Mesenchymal stem cell (in vitro differentiated cells and primary cell): ENCODE data around the gene ABCC10.
A peak's percentile ranks its signal among the peaks of the same experiment; 100 is the strongest.

ENCODE experiments used
- DNase-seq: peaks from one replicate; pipeline ENCODE4 v3.0.0-alpha.2; 2013
- H2AFZ ChIP-seq: one replicate; pipeline ENCODE4 v1.6.1; 2013; ENCODE audit warnings: low read depth, mild to moderate bottlenecking, control low read depth, inconsistent platforms, low read length, moderate library complexity
- H2AK5ac ChIP-seq: 2 replicates; pipeline ENCODE4 v1.6.1; 2013; ENCODE audit warnings: low read length, moderate library complexity, mild to moderate bottlenecking, inconsistent platforms; ENCODE audit not compliant: severe bottlenecking
- H2BK120ac ChIP-seq: one replicate; pipeline ENCODE4 v1.6.1; 2013; ENCODE audit warnings: low read depth, mild to moderate bottlenecking, inconsistent platforms, low read length, moderate library complexity
- H2BK12ac ChIP-seq, 2 experiments: one replicate each; pipeline ENCODE4 v1.6.1; 2013; ENCODE audit warnings: inconsistent platforms in 2 of 2, low read length in 2 of 2, mild to moderate bottlenecking in 2 of 2, moderate library complexity in 2 of 2, control low read depth in 1 of 2
- H2BK15ac ChIP-seq: one replicate; pipeline ENCODE4 v1.6.1; 2013; ENCODE audit warnings: mild to moderate bottlenecking, low read depth, inconsistent platforms; ENCODE audit not compliant: poor library complexity, severe bottlenecking
- H2BK5ac ChIP-seq: 2 replicates; pipeline ENCODE4 v1.6.1; 2013; ENCODE audit warnings: low read depth, mild to moderate bottlenecking, low read length, control low read depth, inconsistent platforms; ENCODE audit not compliant: poor library complexity, severe bottlenecking
- H3K14ac ChIP-seq, 2 experiments: one replicate each; pipeline ENCODE4 v1.6.1; 2013; ENCODE audit warnings: inconsistent platforms in 2 of 2, low read length in 2 of 2, control low read depth in 1 of 2, mild to moderate bottlenecking in 1 of 2, moderate library complexity in 1 of 2
- H3K18ac ChIP-seq, 2 experiments: one replicate each; pipeline ENCODE4 v1.6.1; 2013; ENCODE audit warnings: inconsistent platforms in 2 of 2, low read length in 2 of 2, control low read depth in 1 of 2, low read depth in 1 of 2, mild to moderate bottlenecking in 1 of 2
- H3K23ac ChIP-seq, 2 experiments: one replicate each; pipeline ENCODE4 v1.6.1; 2013; ENCODE audit warnings: inconsistent platforms in 2 of 2, low read length in 2 of 2, mild to moderate bottlenecking in 2 of 2, moderate library complexity in 2 of 2, control low read depth in 1 of 2
- H3K27ac ChIP-seq: 2 replicates; pipeline ENCODE4 v1.5.1; 2013; ENCODE audit warnings: mild to moderate bottlenecking, moderate library complexity, low read length, control low read depth, inconsistent platforms; ENCODE audit not compliant: poor library complexity, severe bottlenecking
- H3K27me3 ChIP-seq, 2 experiments: 2 replicates each; pipeline versions ENCODE4 v1.6.1 to v1.7.0; 2013; ENCODE audit warnings: low read length in 2 of 2, mild to moderate bottlenecking in 2 of 2, moderate library complexity in 2 of 2, control low read depth in 1 of 2, inconsistent platforms in 1 of 2; ENCODE audit not compliant: control insufficient read depth in 1 of 2, insufficient read depth in 1 of 2
- H3K36me3 ChIP-seq, 2 experiments: 2 replicates each; pipeline versions ENCODE4 v1.6.1 to v1.7.0; 2013; ENCODE audit warnings: low read length in 2 of 2, control low read depth in 1 of 2, inconsistent platforms in 1 of 2, low read depth in 1 of 2, mild to moderate bottlenecking in 1 of 2; ENCODE audit not compliant: insufficient read depth in 2 of 2, control insufficient read depth in 1 of 2
- H3K4ac ChIP-seq, 2 experiments: one replicate each; pipeline ENCODE4 v1.6.1; 2013; ENCODE audit warnings: inconsistent platforms in 2 of 2, low read length in 2 of 2, mild to moderate bottlenecking in 2 of 2, moderate library complexity in 2 of 2, control low read depth in 1 of 2, low read depth in 1 of 2
- H3K4me1 ChIP-seq: 2 replicates; pipeline ENCODE4 v1.6.1; 2013; ENCODE audit warnings: low read depth, low read length, control low read depth; ENCODE audit not compliant: control insufficient read depth, insufficient read depth
- H3K4me2 ChIP-seq: 2 replicates; pipeline ENCODE4 v1.6.1; 2013; ENCODE audit warnings: low read length, mild to moderate bottlenecking, inconsistent platforms; ENCODE audit not compliant: poor library complexity, severe bottlenecking
- H3K4me3 ChIP-seq, 2 experiments: 2 replicates each; pipeline versions ENCODE4 v1.5.1 to v1.7.0; 2013; ENCODE audit warnings: low read length in 2 of 2, mild to moderate bottlenecking in 2 of 2, control low read depth in 1 of 2, low read depth in 1 of 2; ENCODE audit not compliant: insufficient read depth in 1 of 2
- H3K79me1 ChIP-seq: replicated peaks from 2 replicates; pipeline ENCODE4 v1.6.1; 2013; ENCODE audit warnings: mild to moderate bottlenecking, control low read depth, low read length, inconsistent platforms; ENCODE audit not compliant: poor library complexity, severe bottlenecking
- H3K9ac ChIP-seq: 2 replicates; pipeline ENCODE4 v1.7.0; 2013; ENCODE audit warnings: mild to moderate bottlenecking, low read length, moderate library complexity
- H3K9me3 ChIP-seq: 2 replicates; pipeline ENCODE4 v1.7.0; 2013; ENCODE audit warnings: mild to moderate bottlenecking, low read length; ENCODE audit not compliant: control insufficient read depth
- H4K8ac ChIP-seq: one replicate; pipeline ENCODE4 v1.6.1; 2013; ENCODE audit warnings: inconsistent platforms, mild to moderate bottlenecking, low read length, moderate library complexity
- H4K91ac ChIP-seq: one replicate; pipeline ENCODE4 v1.6.1; 2013; ENCODE audit warnings: mild to moderate bottlenecking, low read length, inconsistent platforms
- WGBS: methylation state at CpG from one replicate; pipeline ENCODE4 v1.1.7; 2013; ENCODE audit warnings: mixed read lengths; 5-methylcytosine and 5-hydroxymethylcytosine counted together

ABCC10 gene

GRCh38 chr6:43448916-43449315, 21.6 kb downstream of the ABCC10 start:
- no peak overlapping the region for H3K4me2 ChIP-seq
- no peak overlapping the region for H3K9ac ChIP-seq
- no peak overlapping the region for H2AK5ac ChIP-seq
- H3K4ac ChIP-seq, result no peak overlapping the region
- H2AFZ ChIP-seq, result no peak overlapping the region
- H4K91ac ChIP-seq, result no peak overlapping the region
- H3K79me1 ChIP-seq, result no peaks in the 10 kb centered on the region
- no peak overlapping the region for H2BK5ac ChIP-seq
- WGBS, result 97% methylated on average over 4 of the region's 4 CpGs
- no peak overlapping the region for H4K8ac ChIP-seq
- peaks cover 85 to 86% of the 10 kb centered on the region in 2 experiments for H3K36me3 ChIP-seq
- no peak overlapping the region for H3K27ac ChIP-seq
- H2BK12ac ChIP-seq, result no peak overlapping the region
- no peak for DNase-seq
- H2BK15ac ChIP-seq, result no peak overlapping the region
- H2BK120ac ChIP-seq, result no peak overlapping the region
- no peak overlapping the region for H3K18ac ChIP-seq
- no peaks in the 10 kb centered on the region for H3K4me1 ChIP-seq
- no peak overlapping the region for H3K4me3 ChIP-seq
- H3K14ac ChIP-seq, result no peak overlapping the region
- no peaks in the 10 kb centered on the region for H3K27me3 ChIP-seq
- no peaks in the 10 kb centered on the region for H3K9me3 ChIP-seq
- peak overlapping the region in 1 of 2 experiments; percentile 36 for H3K23ac ChIP-seq

GRCh38 chr6:43450699-43451131, 23.4 kb downstream of the ABCC10 start:
- no peak overlapping the region for H2BK120ac ChIP-seq

GRCh38 chr6:43451348-43451747, 24.0 kb downstream of the ABCC10 start:
- Histone ChIP-seq H3K9ac (no peak overlapping the region), H3K18ac (no peak overlapping the region), H3K36me3 (peaks cover 61 to 62% of the 10 kb centered on the region in 2 experiments), H2BK120ac (no peak overlapping the region), H3K4ac (no peak overlapping the region), H2AFZ (no peak overlapping the region), H3K27ac (no peak overlapping the region), H4K8ac (no peak overlapping the region), H2BK15ac (no peak overlapping the region), H2BK12ac (no peak overlapping the region), H3K4me3 (no peak overlapping the region), H3K23ac (no peak overlapping the region), H3K14ac (no peak overlapping the region), H3K9me3 (no peaks in the 10 kb centered on the region), H3K4me2 (no peak overlapping the region), H3K27me3 (peaks cover 9% of the 10 kb centered on the region in 2 experiments), H2BK5ac (no peak overlapping the region), H3K79me1 (no peaks in the 10 kb centered on the region), H4K91ac (no peak overlapping the region), H2AK5ac (no peak overlapping the region), H3K4me1 (peaks cover 16% of the 10 kb centered on the region)
- 80% methylated on average over 1 of the region's 4 CpGs for whole genome bisulfite sequencing
- DNase-seq, result no peak

More at GRCh38 chr6:43450699-43451131, 23.4 kb downstream of the ABCC10 start:
- 98% methylated on average over 13 of the region's 13 CpGs for WGBS
- Histone ChIP-seq H3K4me3 (no peak overlapping the region), H4K8ac (no peak overlapping the region), H3K27ac (no peak overlapping the region), H3K14ac (no peak overlapping the region), H2BK5ac (no peak overlapping the region), H3K4me2 (no peak overlapping the region), H3K4me1 (peaks cover 14% of the 10 kb centered on the region), H3K9ac (no peak overlapping the region), H2AK5ac (no peak overlapping the region), H2BK15ac (no peak overlapping the region), H4K91ac (no peak overlapping the region), H3K23ac (no peak overlapping the region), H3K18ac (no peak overlapping the region), H2BK12ac (no peak overlapping the region), H3K36me3 (peaks cover 67 to 68% of the 10 kb centered on the region in 2 experiments), H3K4ac (no peak overlapping the region), H3K27me3 (peaks cover 2% of the 10 kb centered on the region in 2 experiments), H2AFZ (no peak overlapping the region), H3K9me3 (no peaks in the 10 kb centered on the region), H3K79me1 (no peaks in the 10 kb centered on the region)
- DNase-seq, result no peak

- Histone ChIP-seq H3K23ac (no peak overlapping the region), H4K8ac (no peak overlapping the region), H2AK5ac (no peak overlapping the region), H3K4me2 (no peak overlapping the region), H2BK5ac (no peak overlapping the region), H3K18ac (no peak overlapping the region), H3K9ac (no peak overlapping the region), H2BK12ac (no peak overlapping the region), H2BK120ac (no peak overlapping the region), H3K79me1 (no peaks in the 10 kb centered on the region), H3K4me1 (peaks cover 16% of the 10 kb centered on the region), H2AFZ (no peak overlapping the region), H3K4me3 (no peak overlapping the region), H2BK15ac (no peak overlapping the region), H3K14ac (no peak overlapping the region), H3K9me3 (no peaks in the 10 kb centered on the region), H4K91ac (no peak overlapping the region), H3K4ac (no peak overlapping the region), H3K27ac (no peak overlapping the region), H3K36me3 (peaks cover 57 to 60% of the 10 kb centered on the region in 2 experiments), H3K27me3 (peaks cover 14% of the 10 kb centered on the region in 2 experiments)
- no peak for DNase-seq
- 97% methylated on average over 8 of the region's 8 CpGs for WGBS
Observed at GRCh38 chr6:43451939-43452338, 24.6 kb downstream of the ABCC10 start.
